C4-2B (cell line): Measurements from ENCODE around the gene RIPOR3.

ENCODE experiments used
- H3K27ac ChIP-seq: fragments of 450-650 bp; 2 replicates; pipeline ENCODE4 v1.5.1; 2017
- ZFX ChIP-seq: fragments of 450-650 bp; IDR thresholded peaks from 2 replicates; pipeline ENCODE4 v1.6.1; 2017
- TF ChIP-seq, protein P1 (sequence below): fragments of 450-650 bp; conservative IDR thresholded peaks from 2 replicates; pipeline ENCODE4 v1.5.1; 2017; ENCODE audit warnings: mild to moderate bottlenecking

The RIPOR3 gene

DNA sequence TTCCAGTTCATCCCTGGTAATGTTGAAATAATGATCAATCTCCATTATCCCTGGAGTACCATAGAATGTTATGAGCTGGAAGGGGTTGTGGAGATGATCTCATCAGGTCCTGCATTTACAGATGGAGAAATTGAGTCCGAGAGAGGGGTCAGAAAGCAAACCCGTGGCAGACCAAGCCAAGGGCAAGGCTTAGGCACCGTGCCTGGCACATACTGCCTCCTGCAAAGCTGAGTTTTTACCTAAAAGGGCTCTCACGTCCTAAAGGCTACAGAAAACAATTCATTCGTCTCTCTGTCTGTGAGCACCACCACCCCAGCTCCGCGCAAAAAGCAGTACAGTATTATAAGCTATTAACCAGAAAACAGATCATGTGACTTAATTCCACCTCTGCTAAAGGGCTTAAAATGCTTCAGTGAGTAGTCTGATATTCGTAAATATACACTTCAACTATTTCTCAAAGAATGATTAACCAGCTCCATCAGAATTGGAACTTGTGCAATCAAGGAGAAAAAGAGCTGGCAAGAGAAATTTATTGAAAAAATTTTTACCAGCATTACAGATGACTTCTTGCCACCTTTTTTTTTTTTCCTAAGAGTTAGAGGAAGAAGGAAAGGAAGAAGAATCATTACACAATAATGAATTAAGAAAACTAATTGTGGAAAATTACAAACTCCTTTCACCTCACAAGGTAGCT, 36.6 kb upstream of the RIPOR3 start:
- no peak overlapping the region for H3K27ac ChIP-seq
- TF ChIP-seq, protein P1, sequence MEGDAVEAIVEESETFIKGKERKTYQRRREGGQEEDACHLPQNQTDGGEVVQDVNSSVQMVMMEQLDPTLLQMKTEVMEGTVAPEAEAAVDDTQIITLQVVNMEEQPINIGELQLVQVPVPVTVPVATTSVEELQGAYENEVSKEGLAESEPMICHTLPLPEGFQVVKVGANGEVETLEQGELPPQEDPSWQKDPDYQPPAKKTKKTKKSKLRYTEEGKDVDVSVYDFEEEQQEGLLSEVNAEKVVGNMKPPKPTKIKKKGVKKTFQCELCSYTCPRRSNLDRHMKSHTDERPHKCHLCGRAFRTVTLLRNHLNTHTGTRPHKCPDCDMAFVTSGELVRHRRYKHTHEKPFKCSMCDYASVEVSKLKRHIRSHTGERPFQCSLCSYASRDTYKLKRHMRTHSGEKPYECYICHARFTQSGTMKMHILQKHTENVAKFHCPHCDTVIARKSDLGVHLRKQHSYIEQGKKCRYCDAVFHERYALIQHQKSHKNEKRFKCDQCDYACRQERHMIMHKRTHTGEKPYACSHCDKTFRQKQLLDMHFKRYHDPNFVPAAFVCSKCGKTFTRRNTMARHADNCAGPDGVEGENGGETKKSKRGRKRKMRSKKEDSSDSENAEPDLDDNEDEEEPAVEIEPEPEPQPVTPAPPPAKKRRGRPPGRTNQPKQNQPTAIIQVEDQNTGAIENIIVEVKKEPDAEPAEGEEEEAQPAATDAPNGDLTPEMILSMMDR: no peak
- no peak for TF ChIP-seq ZFX

DNA sequence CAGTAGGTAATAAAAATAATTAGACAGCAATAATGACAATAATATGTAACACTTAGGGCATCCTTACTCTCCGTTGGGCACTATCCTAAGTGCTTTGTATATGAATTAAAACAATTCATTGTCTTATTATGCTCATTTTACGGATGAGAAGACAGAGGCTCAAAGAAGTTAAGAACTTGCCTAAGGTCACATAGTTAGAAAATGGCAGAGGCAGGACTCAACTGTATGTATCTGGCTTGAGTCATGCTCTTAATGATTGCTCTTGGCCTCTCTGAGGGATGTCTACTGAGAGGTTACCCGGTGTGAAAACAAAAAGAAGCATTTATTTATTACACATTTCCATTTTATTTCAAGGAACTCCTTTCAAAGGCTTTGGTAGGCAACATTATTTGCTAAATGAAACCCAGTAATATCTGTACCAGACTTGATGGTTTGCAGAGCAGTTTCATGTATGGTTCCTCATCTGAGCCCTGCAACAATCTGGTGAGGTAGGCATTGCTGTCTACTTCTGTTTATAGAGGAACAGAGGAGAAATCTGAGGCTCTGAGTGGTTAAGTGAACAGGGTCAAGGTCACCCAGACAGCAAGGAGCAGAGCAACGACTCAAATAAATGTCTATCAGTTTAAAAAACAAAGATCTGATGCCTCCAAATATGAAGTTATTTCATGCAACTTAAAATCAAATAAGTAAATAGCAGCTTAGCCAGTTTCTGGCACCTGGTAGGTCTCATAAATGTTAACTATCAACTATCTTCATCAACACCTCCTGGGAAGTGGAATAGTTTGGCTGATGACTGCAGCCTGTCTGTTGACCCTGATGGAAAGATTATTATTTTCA, 35.8 kb upstream of the RIPOR3 start:
- TF ChIP-seq, protein P1: no peak
- TF ChIP-seq ZFX: no peak
- H3K27ac ChIP-seq: no peak overlapping the region

DNA sequence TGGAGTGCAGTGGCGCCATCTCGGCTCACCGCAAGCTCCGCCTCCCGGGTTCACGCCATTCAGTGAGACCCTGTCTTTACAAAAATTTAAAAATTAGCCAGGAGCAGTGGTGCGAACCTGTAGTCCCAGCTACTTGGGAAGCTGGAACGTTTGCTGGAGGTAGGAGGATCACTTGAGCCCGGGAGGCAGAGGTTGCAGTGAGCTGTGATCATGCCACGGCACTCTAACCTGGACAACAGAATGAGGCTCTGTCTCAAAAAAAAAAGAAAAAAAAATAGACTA, 34.3 kb upstream of the RIPOR3 start:
- H3K27ac ChIP-seq: no peak overlapping the region
- no peak for TF ChIP-seq ZFX
- TF ChIP-seq, protein P1: no peak

DNA sequence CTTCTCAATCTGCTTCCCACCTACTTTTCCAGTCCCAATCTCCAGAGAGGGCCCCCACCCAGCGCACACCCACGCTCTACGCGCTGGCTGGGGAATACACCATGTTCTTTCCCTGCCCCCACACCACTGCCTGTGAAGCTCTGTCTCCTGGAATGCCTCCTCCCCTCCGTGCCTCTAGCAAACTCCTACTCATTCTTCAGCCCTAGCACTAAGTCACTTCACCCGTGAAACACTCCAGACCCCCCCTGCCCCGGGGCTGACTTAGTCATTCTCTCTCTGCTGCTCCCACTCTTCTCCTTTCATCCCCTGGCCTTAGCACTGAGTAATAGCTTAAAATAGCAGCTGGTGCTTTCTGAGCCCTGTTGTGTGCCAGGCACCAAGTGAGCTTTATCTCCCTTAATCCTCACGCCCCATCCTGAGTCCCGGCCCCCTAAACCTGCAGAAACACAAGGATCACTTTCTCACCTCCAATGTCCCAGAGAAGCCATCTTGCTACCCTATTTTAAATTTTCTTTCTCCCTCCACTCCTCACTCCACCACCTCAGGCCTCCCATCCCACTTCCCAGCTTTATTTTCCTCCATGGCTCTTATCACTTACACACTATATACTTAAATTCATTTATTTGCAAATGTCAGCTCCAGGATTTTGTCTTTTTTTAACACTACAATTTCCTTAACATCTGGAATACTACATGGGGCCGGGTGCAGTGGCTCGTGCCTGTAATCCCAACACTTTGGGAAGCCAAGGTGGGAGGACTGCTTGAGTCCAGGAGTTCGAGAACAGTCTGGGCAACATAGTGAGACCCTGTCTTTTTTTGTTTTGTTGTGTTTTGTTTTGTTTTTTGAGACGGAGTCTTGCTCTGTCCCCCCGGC, 33.7 kb upstream of the RIPOR3 start:
- TF ChIP-seq ZFX: no peak
- TF ChIP-seq, protein P1: no peak
- H3K27ac ChIP-seq: no peak overlapping the region

DNA sequence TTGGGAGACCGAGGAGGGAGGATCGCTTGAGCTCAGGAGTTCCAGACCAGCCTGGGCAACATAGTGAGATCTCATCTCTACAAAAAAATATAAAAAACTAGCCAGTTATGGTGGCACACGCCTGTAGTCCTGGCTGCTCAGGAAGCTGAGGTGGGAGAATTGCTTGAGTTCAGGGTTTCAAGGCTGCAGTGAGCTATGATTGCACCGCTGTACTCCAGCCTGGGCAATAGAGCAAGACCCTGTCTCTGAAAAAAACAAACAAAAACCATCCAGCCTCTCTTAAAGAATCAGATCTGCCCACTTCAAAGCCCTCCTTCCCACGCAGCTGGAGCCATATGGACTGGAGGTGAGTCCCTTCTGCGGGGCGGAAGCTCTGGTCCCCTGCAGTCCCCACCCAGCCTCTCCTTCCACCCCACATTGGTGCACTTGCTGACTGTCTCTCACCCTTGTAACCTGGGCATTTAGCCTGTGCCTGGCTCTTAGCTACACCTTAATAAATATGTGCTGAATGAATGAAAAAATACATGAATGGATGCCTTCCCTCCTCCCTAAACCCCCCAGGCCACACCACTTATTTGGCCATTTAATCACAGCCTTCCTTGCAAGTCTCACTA, 32.9 kb upstream of the RIPOR3 start:
- TF ChIP-seq, protein P1: no peak
- no peak for TF ChIP-seq ZFX
- H3K27ac ChIP-seq: no peak overlapping the region

DNA sequence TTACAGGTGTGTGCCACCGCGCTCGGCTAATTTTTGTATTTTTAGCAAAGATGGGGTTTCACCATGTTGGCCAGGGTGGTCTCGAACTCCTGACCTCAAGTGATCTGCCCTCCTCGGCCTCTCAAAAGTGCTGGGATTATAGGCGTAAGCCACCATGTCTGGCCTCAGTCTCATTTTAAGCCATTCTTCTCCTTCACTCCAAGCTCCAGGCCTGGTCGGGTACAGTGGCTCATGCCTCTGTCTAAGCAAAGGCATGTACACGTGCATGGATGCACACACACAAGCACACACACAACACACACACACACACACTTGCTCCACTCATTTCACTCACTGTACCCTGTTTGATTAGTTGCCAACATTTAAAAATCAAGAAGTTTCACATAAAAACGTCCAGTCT, 32.3 kb upstream of the RIPOR3 start:
- H3K27ac ChIP-seq: no peak overlapping the region
- TF ChIP-seq ZFX: no peak
- TF ChIP-seq, protein P1: no peak
